Activated T-helper 17 cell treated with anti-CD3 and anti-CD28 coated beads, Interleukin-2, amount 50 U/mL, for 72 hours (primary cell): Measurements from ENCODE around the gene NXPE3. TPM values are rescaled to one million over a fixed set of nuclear protein-coding genes. Genes with fewer than 3 reads are reported as not detected.

Source experiments
- ATAC-seq: fragments of 150-1000 bp; cut with Tn5 transposase; replicated peaks from 2 replicates; pipeline ENCODE4 v1.10.0; 2021; ENCODE audit warnings: mild to moderate bottlenecking, moderate library complexity
- H3K27ac Mint-ChIP-seq: one replicate; pipeline ENCODE4 v1.8.0; 2022; ENCODE audit warnings: mixed read lengths
- H3K27me3 Mint-ChIP-seq: one replicate; pipeline ENCODE4 v1.8.0; 2022; ENCODE audit warnings: mixed read lengths
- H3K36me3 Mint-ChIP-seq: one replicate; pipeline ENCODE4 v1.8.0; 2022; ENCODE audit warnings: low read depth, mild to moderate bottlenecking, mixed read lengths
- H3K4me1 Mint-ChIP-seq: one replicate; pipeline ENCODE4 v1.8.0; 2022; ENCODE audit warnings: mixed read lengths
- H3K4me3 Mint-ChIP-seq: one replicate; pipeline ENCODE4 v1.8.0; 2022; ENCODE audit warnings: mild to moderate bottlenecking, mixed read lengths
- H3K9me3 Mint-ChIP-seq: one replicate; pipeline ENCODE4 v1.8.0; 2022; ENCODE audit warnings: mixed read lengths
- total RNA-seq, 2 donors: library from RNA; stranded (reverse); gene quantifications; one replicate each; pipeline ENCODE4 v1.2.3, GENCODE V29; 2022

Gene NXPE3
- total RNA-seq, 2 donors from 2014 or later = 13.9 to 21.3 TPM

GRCh38 chr3:101812895-101813294, 33.9 kb downstream of the NXPE3 start:
- H3K4me3 Mint-ChIP-seq = no peak overlapping the region
- no peak overlapping the region for H3K27ac Mint-ChIP-seq
- H3K36me3 Mint-ChIP-seq = peaks cover 24% of the 10 kb centered on the region
- no peaks in the 10 kb centered on the region for H3K27me3 Mint-ChIP-seq
- no peak for ATAC-seq
- H3K4me1 Mint-ChIP-seq = peaks cover 35% of the 10 kb centered on the region
- H3K9me3 Mint-ChIP-seq = no peaks in the 10 kb centered on the region

- Mint-ChIP-seq H3K27ac (no peak overlapping the region), H3K36me3 (peaks cover 28% of the 10 kb centered on the region), H3K4me3 (no peak overlapping the region), H3K27me3 (no peaks in the 10 kb centered on the region), H3K9me3 (no peaks in the 10 kb centered on the region), H3K4me1 (peaks cover 29% of the 10 kb centered on the region)
- ATAC-seq = no peak
Measured at GRCh38 chr3:101813817-101814440, 34.9 kb downstream of the NXPE3 start.

DNA sequence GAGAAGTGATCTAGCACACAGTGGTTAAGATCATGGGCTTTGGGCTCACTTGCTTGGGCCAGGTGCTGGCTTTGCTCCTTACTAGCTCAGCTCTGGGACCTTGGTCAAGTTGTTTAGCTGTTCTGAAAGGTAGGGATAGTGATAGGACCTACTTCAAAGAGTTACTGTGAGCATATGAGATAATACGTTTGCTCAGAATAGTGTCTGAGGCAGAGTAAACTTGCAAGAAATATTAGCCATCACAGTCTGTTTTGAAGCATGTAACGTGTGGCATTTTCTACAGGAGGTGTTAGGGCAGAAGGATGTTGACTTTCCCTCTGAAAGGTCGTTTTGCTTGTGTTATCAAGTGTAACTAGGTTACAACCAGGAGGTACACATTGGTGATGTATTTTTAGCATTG, 35.8 kb downstream of the NXPE3 start:
- no peaks in the 10 kb centered on the region for H3K9me3 Mint-ChIP-seq

DNA sequence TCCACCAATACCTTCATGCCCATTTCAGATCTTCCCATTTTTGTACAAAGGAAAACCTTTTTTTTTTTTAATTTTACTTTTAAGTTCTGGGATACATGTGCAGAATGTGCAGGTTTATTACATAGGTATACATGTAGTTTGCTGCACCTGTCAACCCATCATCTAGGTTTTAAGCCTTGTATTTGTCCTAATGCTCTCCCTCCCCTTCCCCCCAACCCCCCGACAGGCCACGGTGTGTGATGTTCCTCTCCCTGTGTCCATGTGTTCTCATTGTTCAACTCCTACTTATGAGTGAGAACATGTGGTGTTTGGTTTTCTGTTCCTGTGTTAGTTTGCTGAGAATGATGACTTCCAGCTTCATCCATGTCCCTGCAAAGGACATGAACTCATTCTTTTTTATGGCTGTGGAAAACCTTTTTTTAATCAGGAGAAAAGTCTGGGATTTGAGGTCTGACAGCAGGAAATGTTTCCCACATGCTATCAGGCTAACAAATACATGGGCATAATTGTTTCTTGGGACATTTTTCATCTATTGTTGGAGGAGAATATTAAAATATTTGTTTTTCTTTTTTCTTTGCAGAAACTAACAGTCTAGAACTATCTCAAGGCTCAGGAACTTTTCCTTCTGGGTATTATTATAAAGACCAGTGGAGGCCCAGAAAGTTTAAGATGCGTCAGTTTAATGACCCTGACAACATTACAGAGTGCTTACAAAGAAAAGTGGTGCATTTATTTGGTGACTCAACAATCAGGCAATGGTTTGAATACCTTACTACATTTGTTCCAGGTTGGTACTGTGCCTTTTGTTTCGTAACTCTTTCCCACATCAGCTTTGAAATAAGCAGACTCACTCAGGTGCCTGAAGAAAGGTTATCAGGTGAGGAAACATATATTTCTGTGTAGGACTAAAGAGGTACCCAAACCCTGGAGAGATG, 37.5 kb downstream of the NXPE3 start:
- Mint-ChIP-seq H3K4me3 (no peak overlapping the region), H3K36me3 (peaks cover 43% of the 10 kb centered on the region), H3K9me3 (no peaks in the 10 kb centered on the region), H3K4me1 (peaks cover 15% of the 10 kb centered on the region), H3K27me3 (no peaks in the 10 kb centered on the region), H3K27ac (peak overlapping the region; percentile 56)
- ATAC-seq = no peak

More for the DNA sequence above, 35.8 kb downstream of the NXPE3 start:
- ATAC-seq = no peak
- Mint-ChIP-seq H3K4me3 (no peak overlapping the region), H3K36me3 (peaks cover 37% of the 10 kb centered on the region), H3K27ac (peak overlapping the region; percentile 11), H3K4me1 (peaks cover 20% of the 10 kb centered on the region), H3K27me3 (no peaks in the 10 kb centered on the region)

DNA sequence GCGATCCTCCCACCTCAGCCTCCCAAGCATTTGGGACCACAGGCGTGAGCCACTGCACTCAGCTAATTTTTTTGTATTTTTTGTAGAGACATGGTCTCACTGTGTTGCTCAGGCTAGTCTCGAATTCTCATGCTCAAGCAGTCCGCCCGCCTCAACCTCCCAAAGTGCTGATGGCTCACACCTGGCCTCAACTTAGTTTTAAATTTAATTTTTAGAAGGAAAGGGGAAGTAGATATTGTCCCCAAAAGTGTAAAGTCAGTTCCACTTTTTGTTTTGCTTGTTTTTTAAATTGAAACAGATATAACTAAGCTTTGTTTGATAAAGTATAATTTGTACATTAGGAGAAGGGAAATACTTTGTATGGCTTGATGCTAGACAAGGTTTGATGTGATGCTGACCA, 39.0 kb downstream of the NXPE3 start:
- peaks cover 9% of the 10 kb centered on the region for H3K4me1 Mint-ChIP-seq
- no peaks in the 10 kb centered on the region for H3K9me3 Mint-ChIP-seq
- no peak for ATAC-seq
- H3K36me3 Mint-ChIP-seq = peaks cover 52% of the 10 kb centered on the region
- H3K27ac Mint-ChIP-seq = no peak overlapping the region
- H3K27me3 Mint-ChIP-seq = no peaks in the 10 kb centered on the region
- H3K4me3 Mint-ChIP-seq = no peak overlapping the region

GRCh38 chr3:101819649-101820206, 40.7 kb downstream of the NXPE3 start:
- ATAC-seq = peak; percentile 76
- H3K4me3 Mint-ChIP-seq = no peak overlapping the region
- H3K36me3 Mint-ChIP-seq = peaks cover 57% of the 10 kb centered on the region
- H3K27ac Mint-ChIP-seq = no peak overlapping the region
- H3K4me1 Mint-ChIP-seq = peaks cover 3% of the 10 kb centered on the region
- H3K27me3 Mint-ChIP-seq = no peaks in the 10 kb centered on the region
- H3K9me3 Mint-ChIP-seq = no peaks in the 10 kb centered on the region

- no peaks in the 10 kb centered on the region for H3K9me3 Mint-ChIP-seq
- peaks cover 61% of the 10 kb centered on the region for H3K36me3 Mint-ChIP-seq
- H3K27me3 Mint-ChIP-seq = no peaks in the 10 kb centered on the region
- H3K4me1 Mint-ChIP-seq = peaks cover 9% of the 10 kb centered on the region
- no peak overlapping the region for H3K4me3 Mint-ChIP-seq
- H3K27ac Mint-ChIP-seq = no peak overlapping the region
- no peak for ATAC-seq
Measured at GRCh38 chr3:101821503-101821902, 42.5 kb downstream of the NXPE3 start.

GRCh38 chr3:101823525-101823924, 44.5 kb downstream of the NXPE3 start:
- no peak overlapping the region for H3K4me3 Mint-ChIP-seq
- H3K9me3 Mint-ChIP-seq = no peaks in the 10 kb centered on the region
- H3K27me3 Mint-ChIP-seq = no peaks in the 10 kb centered on the region
- peaks cover 57% of the 10 kb centered on the region for H3K36me3 Mint-ChIP-seq
- H3K4me1 Mint-ChIP-seq = peaks cover 19% of the 10 kb centered on the region
- no peak for ATAC-seq
- no peak overlapping the region for H3K27ac Mint-ChIP-seq

- peaks cover 26% of the 10 kb centered on the region for H3K4me1 Mint-ChIP-seq
- H3K27me3 Mint-ChIP-seq = no peaks in the 10 kb centered on the region
- H3K27ac Mint-ChIP-seq = peak overlapping the region; percentile 21
- no peak for ATAC-seq
- no peaks in the 10 kb centered on the region for H3K9me3 Mint-ChIP-seq
- no peak overlapping the region for H3K4me3 Mint-ChIP-seq
- peaks cover 59% of the 10 kb centered on the region for H3K36me3 Mint-ChIP-seq
Measured at GRCh38 chr3:101824702-101825101, 45.7 kb downstream of the NXPE3 start.

DNA sequence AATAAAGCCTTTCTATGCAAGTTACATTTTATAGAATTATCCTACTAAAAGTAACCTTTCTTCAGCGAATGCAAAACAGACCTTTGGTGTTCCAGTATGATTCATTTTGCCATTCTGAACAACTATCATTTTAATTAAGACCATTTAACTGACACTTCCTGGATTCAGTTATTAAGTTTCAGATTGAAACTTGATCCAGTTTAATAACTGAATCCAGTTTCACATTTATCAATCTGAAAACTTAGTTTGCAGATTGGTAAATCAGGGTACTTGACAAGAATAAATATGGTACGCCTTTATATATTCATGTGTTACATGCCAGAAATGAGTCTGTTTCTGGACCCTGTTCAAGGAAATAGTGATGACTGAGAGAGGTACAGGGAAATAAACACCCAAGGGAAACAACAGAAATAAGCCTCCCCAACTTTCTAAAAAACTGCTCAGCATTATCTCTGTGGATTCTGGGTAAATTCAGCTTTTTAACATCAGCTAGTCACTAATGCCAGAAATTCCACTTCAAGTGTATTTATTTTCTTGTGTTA, 47.0 kb downstream of the NXPE3 start:
- Mint-ChIP-seq H3K9me3 (no peaks in the 10 kb centered on the region), H3K4me1 (peaks cover 35% of the 10 kb centered on the region), H3K27me3 (no peaks in the 10 kb centered on the region)

DNA sequence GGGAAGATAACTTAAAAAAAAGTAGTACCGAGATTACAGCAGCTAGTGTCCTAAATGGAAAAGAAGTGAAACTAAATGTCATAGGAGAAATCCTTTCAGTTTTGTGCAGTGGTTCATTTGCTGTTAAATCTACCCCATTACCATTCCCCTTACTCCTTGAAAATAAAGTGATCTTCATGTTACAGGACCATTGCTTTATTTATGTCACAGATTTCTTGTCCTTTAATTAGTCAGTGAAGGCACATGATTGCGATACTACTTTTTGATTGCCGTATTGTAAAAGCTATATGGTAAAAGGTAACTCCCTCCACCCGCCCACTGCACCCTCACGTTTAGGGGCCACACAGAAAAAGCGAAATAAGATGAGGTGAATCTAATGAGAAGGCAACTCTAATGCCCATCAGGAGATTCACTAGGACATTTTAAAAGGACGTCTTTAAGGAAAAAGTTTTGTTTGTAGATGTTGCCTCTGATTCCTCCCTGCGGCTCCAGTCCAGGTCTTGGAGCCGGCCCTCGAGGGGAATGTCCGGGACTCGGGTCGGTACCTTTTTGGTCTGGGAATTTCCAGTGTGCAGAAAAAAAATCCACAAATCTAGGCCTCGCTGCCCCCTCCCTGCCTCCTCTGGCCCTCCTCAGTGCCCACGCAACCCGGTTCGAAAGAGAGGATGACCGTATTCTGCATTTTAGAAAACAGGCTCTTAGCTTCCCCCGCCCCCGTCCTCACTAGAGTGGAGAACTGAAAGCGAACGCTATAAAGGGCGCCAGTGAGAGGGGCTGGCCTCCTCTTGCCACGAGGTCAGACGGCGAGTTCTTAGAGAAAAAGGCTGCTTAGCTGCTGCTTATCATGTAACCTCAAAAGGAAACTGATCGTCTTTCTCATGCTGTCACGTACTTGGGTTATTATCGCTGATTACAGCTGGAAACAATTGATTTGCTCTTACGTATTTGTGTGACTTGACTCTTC, 48.5 kb downstream of the NXPE3 start:
- no peaks in the 10 kb centered on the region for H3K27me3 Mint-ChIP-seq
- peaks cover 62% of the 10 kb centered on the region for H3K36me3 Mint-ChIP-seq
- H3K4me1 Mint-ChIP-seq = peaks cover 48% of the 10 kb centered on the region
- peak overlapping the region; percentile 94 for H3K4me3 Mint-ChIP-seq
- ATAC-seq = peak; percentile 85
- H3K27ac Mint-ChIP-seq = peak overlapping the region; percentile 98
- no peaks in the 10 kb centered on the region for H3K9me3 Mint-ChIP-seq

More for the DNA sequence above, 47.0 kb downstream of the NXPE3 start:
- peak; percentile 35 for ATAC-seq
- Mint-ChIP-seq H3K27ac (peak overlapping the region; percentile 92), H3K36me3 (peaks cover 59% of the 10 kb centered on the region), H3K4me3 (peak overlapping the region; percentile 94)

DNA sequence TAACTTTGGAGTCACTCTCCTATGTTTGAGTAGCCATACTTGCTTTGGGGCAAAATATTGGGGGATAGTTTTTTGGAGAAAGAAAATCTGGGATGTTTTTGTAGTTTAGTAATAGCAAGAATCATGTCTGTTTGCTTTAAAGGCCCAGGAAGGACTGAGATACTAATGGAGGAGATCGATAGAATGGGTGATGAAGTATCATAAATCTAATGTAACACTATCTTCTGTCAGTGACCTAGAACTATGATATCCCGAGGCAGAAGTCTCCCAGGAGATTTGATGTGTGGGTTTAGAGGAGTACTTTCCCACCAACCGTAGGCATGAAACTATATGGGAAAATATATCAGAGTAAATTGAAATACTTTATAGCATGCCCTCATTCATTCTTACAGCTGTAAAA, 49.3 kb downstream of the NXPE3 start:
- Mint-ChIP-seq H3K36me3 (peaks cover 62% of the 10 kb centered on the region), H3K4me3 (peak overlapping the region; percentile 94)

GRCh38 chr3:101828691-101829436, 49.9 kb downstream of the NXPE3 start:
- H3K4me3 Mint-ChIP-seq = peak overlapping the region; percentile 94
- no peaks in the 10 kb centered on the region for H3K9me3 Mint-ChIP-seq
- no peaks in the 10 kb centered on the region for H3K27me3 Mint-ChIP-seq
- H3K36me3 Mint-ChIP-seq = peaks cover 68% of the 10 kb centered on the region
- peaks cover 62% of the 10 kb centered on the region for H3K4me1 Mint-ChIP-seq
- ATAC-seq = peak; percentile 80
- peak overlapping the region; percentile 98 for H3K27ac Mint-ChIP-seq

More for the DNA sequence above, 49.3 kb downstream of the NXPE3 start:
- H3K27ac Mint-ChIP-seq = peak overlapping the region; percentile 98
- no peaks in the 10 kb centered on the region for H3K27me3 Mint-ChIP-seq
- ATAC-seq = no peak
- H3K4me1 Mint-ChIP-seq = peaks cover 56% of the 10 kb centered on the region
- H3K9me3 Mint-ChIP-seq = no peaks in the 10 kb centered on the region
